ENCODE results near the gene GPR161. TPM values are rescaled to one million over a fixed set of nuclear protein-coding genes. Genes with fewer than 3 reads are reported as not detected.

GPR161 gene
- total RNA-seq, 1 experiment from 2014 or later: 6.6 TPM

DNA sequence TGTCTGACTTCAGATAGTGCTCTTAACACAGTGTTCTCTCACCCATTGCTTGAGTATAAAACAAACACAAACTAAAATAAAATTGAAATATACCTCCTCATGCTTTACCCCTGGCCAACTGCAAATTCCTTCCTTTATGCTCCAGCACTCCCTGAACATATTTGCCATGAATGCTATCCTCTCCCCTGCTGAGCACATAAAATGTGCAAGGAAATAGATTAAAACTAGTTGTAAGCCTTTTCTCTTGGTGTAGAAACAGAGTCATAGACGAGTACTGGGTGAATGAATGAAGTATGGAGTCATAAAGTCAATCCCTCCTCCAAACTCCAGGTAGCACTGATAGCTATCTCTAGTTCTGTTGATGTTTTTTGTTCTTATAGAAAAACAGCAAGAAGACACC lies 2.6 kb downstream of the GPR161 start:
- POLR2A ChIA-PET: interaction anchor here (2.2 kb wide), 1 partner anchor 21 kb away, joined by 10 read pairs; no protein-coding TSS in a partner anchor
- Mint-ChIP-seq H3K27ac (ENCODE audit: low read depth, unreplicated experiment) (no peak overlapping the region), H3K4me1 (ENCODE audit: insufficient read depth, unreplicated experiment) (peaks cover 15% of the 10 kb centered on the region), H3K9me3 (ENCODE audit: unreplicated experiment) (no peaks in the 10 kb centered on the region), H3K4me3 (ENCODE audit: unreplicated experiment) (no peak overlapping the region), H3K36me3 (ENCODE audit: insufficient read depth, unreplicated experiment) (no peaks in the 10 kb centered on the region), H3K27me3 (ENCODE audit: insufficient read depth, unreplicated experiment) (no peaks in the 10 kb centered on the region)
- TF ChIP-seq, protein P1, sequence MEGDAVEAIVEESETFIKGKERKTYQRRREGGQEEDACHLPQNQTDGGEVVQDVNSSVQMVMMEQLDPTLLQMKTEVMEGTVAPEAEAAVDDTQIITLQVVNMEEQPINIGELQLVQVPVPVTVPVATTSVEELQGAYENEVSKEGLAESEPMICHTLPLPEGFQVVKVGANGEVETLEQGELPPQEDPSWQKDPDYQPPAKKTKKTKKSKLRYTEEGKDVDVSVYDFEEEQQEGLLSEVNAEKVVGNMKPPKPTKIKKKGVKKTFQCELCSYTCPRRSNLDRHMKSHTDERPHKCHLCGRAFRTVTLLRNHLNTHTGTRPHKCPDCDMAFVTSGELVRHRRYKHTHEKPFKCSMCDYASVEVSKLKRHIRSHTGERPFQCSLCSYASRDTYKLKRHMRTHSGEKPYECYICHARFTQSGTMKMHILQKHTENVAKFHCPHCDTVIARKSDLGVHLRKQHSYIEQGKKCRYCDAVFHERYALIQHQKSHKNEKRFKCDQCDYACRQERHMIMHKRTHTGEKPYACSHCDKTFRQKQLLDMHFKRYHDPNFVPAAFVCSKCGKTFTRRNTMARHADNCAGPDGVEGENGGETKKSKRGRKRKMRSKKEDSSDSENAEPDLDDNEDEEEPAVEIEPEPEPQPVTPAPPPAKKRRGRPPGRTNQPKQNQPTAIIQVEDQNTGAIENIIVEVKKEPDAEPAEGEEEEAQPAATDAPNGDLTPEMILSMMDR (IDR thresholded peaks at IDR 0.05; ENCODE audit: unreplicated experiment): no peak
- no peak for DNase-seq (ENCODE audit: unreplicated experiment)
- BruUV-seq (replicated peaks): no TSS peak
- CTCF ChIA-PET: interaction anchor here (0.6 to 3.5 kb wide), 8 partner anchors 10 to 59 kb away, joined by 3 to 26 read pairs (median 8); no protein-coding TSS in a partner anchor
- intact Hi-C loops (cut with micrococcal nuclease): no loop called here

DNA sequence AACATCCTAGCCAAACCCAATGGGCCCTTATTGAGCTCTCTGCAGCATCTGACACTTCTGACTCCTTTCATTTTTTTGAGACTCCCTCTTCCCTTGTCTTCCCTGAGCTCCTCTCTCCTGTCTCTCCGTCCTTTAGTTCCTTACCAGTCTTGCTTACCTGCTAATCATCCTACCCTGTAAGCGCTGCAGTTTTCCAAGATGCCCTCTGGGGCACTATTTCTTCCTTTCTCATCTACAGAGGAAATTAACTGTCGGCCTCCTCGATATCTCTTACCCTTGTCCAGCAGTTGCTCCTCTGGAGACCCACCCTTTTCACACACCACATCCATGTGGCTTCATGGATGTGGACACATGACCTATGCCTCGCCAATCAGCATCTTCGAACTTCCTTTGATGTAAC lies 6.8 kb downstream of the GPR161 start:
- no peak for DNase-seq (ENCODE audit: unreplicated experiment)
- H3K4me1 Mint-ChIP-seq (ENCODE audit: insufficient read depth, unreplicated experiment): peaks cover 2% of the 10 kb centered on the region
- TF ChIP-seq, protein P1 (IDR thresholded peaks at IDR 0.05; ENCODE audit: unreplicated experiment): no peak
- no peak overlapping the region for H3K4me3 Mint-ChIP-seq (ENCODE audit: unreplicated experiment)
- BruUV-seq (replicated peaks): no TSS peak
- H3K27ac Mint-ChIP-seq (ENCODE audit: low read depth, unreplicated experiment): no peak overlapping the region
- H3K36me3 Mint-ChIP-seq (ENCODE audit: insufficient read depth, unreplicated experiment): peaks cover 7% of the 10 kb centered on the region
- POLR2A ChIA-PET: interaction anchor here (1.0 kb wide), 1 partner anchor 8 kb away, joined by 3 read pairs; no protein-coding TSS in a partner anchor
- no peaks in the 10 kb centered on the region for H3K27me3 Mint-ChIP-seq (ENCODE audit: insufficient read depth, unreplicated experiment)
- CTCF ChIA-PET: interaction anchor here (0.6 to 4.2 kb wide), 9 partner anchors 8 to 473 kb away, joined by 3 to 29 read pairs (median 4); no protein-coding TSS in a partner anchor
- intact Hi-C loops (cut with micrococcal nuclease): no loop called here
- peaks cover 8% of the 10 kb centered on the region for H3K9me3 Mint-ChIP-seq (ENCODE audit: unreplicated experiment)

DNA sequence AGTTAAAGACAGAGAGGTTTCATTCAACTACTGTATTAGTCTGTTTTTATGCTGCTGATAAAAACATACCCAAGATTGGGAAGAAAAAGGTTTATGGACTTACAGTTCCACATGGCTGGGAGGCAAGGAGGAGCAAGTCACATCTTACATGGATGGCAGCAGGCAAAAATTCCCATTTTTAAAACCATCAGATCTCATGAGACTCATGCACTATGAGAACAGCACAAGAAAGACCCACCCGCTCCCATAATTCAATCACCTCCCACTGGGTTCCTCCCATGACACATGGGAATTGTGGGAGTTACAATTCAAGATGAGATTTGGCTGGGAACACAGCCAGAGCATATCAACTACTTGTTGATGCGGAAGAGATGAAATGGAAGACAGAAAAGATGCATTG lies 9.2 kb downstream of the GPR161 start:
- TF ChIP-seq, protein P1 (IDR thresholded peaks at IDR 0.05; ENCODE audit: unreplicated experiment): no peak
- H3K27me3 Mint-ChIP-seq (ENCODE audit: insufficient read depth, unreplicated experiment): no peaks in the 10 kb centered on the region
- ChIA-PET POLR2A (interaction anchor here (1.0 to 2.2 kb wide), 2 partner anchors 11 to 100 kb away, joined by 4 to 6 read pairs; no protein-coding TSS in a partner anchor), CTCF (interaction anchor here (0.6 to 4.2 kb wide), 4 partner anchors 18 to 1967 kb away, joined by 3 to 29 read pairs (median 3); no protein-coding TSS in a partner anchor)
- intact Hi-C loops (cut with micrococcal nuclease): no loop called here
- no TSS peak for BruUV-seq (replicated peaks)
- H3K9me3 Mint-ChIP-seq (ENCODE audit: unreplicated experiment): peaks cover 12% of the 10 kb centered on the region
- H3K27ac Mint-ChIP-seq (ENCODE audit: low read depth, unreplicated experiment): no peak overlapping the region
- H3K4me3 Mint-ChIP-seq (ENCODE audit: unreplicated experiment): no peak overlapping the region
- H3K36me3 Mint-ChIP-seq (ENCODE audit: insufficient read depth, unreplicated experiment): peaks cover 7% of the 10 kb centered on the region
- DNase-seq (ENCODE audit: unreplicated experiment): no peak
- peaks cover 17% of the 10 kb centered on the region for H3K4me1 Mint-ChIP-seq (ENCODE audit: insufficient read depth, unreplicated experiment)

DNA sequence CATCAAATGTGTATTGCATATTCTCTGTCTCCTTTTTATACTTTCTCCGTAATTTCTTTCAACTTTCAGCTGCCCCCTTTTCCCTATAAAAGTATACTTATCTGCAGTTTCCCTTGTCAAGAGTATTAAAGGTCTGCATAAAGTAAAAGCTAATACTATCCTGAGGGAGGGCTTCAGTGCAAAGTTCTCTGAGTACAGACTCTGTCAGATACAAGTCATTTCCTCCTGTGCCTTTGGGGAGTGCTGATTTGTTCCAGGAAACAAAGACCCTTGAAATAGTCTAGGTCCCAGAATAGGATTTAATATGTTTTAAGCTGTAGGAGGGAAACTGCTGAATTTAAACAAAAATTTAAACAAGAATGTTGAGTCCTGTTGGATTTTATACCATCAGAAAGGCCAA lies 11.7 kb downstream of the GPR161 start:
- POLR2A ChIA-PET: interaction anchor here (1.2 kb wide), 1 partner anchor 55 kb away, joined by 3 read pairs; no protein-coding TSS in a partner anchor
- intact Hi-C loops (cut with micrococcal nuclease): no loop called here
- no TSS peak for BruUV-seq (replicated peaks)
- Mint-ChIP-seq H3K27ac (ENCODE audit: low read depth, unreplicated experiment) (no peak overlapping the region), H3K9me3 (ENCODE audit: unreplicated experiment) (peaks cover 12% of the 10 kb centered on the region), H3K36me3 (ENCODE audit: insufficient read depth, unreplicated experiment) (peaks cover 7% of the 10 kb centered on the region), H3K27me3 (ENCODE audit: insufficient read depth, unreplicated experiment) (no peaks in the 10 kb centered on the region), H3K4me3 (ENCODE audit: unreplicated experiment) (no peak overlapping the region), H3K4me1 (ENCODE audit: insufficient read depth, unreplicated experiment) (peaks cover 32% of the 10 kb centered on the region)
- CTCF ChIA-PET: interaction anchor here (0.8 to 3.4 kb wide), 7 partner anchors 10 to 168 kb away, joined by 3 to 18 read pairs (median 5); partner anchors contain the start of gene GPR161
- DNase-seq (ENCODE audit: unreplicated experiment): no peak
- TF ChIP-seq, protein P1 (IDR thresholded peaks at IDR 0.05; ENCODE audit: unreplicated experiment): no peak

All from MCF 10A (cell line).